ENCODE data around the gene HDGF.

- TF ChIP-seq CTCF (IDR thresholded peaks at IDR 0.05; ENCODE audit: extremely low read depth in 1 of 2, insufficient read depth in 1 of 2, low read depth in 1 of 2, low read length in 2 of 2) (peak in 1 of 2 donors; percentile 6), POLR2A (IDR thresholded peaks at IDR 0.05; ENCODE audit: low read depth, low read length) (no peak)
Observed at GRCh38 chr1:156773607-156774006, 22.1 kb upstream of the HDGF start.

Measured in endothelial cell of umbilical vein (primary cell).